ENCODE data around the gene MVK. TPM values are rescaled to one million over a fixed set of nuclear protein-coding genes. Genes with fewer than 3 reads are reported as not detected.

Gene MVK
- total RNA-seq, 4 donors from 2014 or later = 20.9 to 52.0 (median 30.5) TPM

DNA sequence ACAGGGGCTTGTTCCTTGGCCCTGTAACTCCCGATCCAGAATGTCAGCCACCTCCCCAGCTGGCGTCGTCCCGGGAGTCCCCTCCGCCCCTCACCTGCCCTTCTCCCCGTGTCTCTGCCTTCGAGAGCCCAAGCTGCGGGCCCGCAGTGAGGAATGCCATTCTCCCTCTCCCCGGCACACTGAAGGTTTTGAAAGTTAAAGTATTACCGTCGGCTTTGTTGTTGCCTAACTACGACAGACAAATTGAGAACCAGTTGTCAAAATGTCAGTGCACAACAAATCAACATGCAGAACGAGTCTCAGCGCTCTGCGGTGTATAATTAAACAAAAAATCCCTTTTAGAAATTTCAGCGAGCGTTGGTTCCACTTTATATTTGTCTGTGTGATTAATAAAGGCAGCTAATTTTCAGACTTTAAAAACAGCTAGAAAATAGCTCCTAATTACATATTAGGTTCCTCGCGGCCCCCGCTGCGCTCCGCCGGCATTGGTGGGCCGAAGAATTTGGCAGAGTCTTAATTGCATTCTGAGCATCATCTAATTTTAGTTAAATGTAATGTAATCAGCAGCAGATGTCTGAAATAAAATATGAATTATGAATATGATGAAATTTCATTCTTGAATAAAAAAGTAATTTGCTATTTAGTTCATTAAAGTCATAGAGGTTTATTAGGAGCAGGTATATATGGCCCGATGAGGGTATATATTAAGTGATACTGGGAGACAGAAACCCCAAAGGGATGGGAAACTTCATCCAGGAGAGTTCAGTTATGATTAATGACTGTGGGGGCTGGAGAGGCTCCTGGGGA lies 40.3 kb downstream of the MVK start:
- H3K27me3 ChIP-seq = peaks cover 0 to 52% of the 10 kb centered on the region in 2 donors
- WGBS, 2 donors = 52 to 67% methylated on average over 26 of the region's 26 CpGs
- no peak overlapping the region for H3K4me3 ChIP-seq
- TF ChIP-seq, protein P1, sequence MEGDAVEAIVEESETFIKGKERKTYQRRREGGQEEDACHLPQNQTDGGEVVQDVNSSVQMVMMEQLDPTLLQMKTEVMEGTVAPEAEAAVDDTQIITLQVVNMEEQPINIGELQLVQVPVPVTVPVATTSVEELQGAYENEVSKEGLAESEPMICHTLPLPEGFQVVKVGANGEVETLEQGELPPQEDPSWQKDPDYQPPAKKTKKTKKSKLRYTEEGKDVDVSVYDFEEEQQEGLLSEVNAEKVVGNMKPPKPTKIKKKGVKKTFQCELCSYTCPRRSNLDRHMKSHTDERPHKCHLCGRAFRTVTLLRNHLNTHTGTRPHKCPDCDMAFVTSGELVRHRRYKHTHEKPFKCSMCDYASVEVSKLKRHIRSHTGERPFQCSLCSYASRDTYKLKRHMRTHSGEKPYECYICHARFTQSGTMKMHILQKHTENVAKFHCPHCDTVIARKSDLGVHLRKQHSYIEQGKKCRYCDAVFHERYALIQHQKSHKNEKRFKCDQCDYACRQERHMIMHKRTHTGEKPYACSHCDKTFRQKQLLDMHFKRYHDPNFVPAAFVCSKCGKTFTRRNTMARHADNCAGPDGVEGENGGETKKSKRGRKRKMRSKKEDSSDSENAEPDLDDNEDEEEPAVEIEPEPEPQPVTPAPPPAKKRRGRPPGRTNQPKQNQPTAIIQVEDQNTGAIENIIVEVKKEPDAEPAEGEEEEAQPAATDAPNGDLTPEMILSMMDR (IDR thresholded peaks at IDR 0.05) = no peak
- no peak for TF ChIP-seq EP300 (IDR thresholded peaks at IDR 0.05)
- TF ChIP-seq POLR2A (IDR thresholded peaks at IDR 0.05) = no peak
- H3K36me3 ChIP-seq = no peaks in the 10 kb centered on the region
- H3K27ac ChIP-seq = no peak overlapping the region
- H3K4me1 ChIP-seq = no peaks in the 10 kb centered on the region
- DNase-seq (ENCODE audit: low spot score in 2 of 2) = no peak
- H3K9me3 ChIP-seq = no peaks in the 10 kb centered on the region

DNA sequence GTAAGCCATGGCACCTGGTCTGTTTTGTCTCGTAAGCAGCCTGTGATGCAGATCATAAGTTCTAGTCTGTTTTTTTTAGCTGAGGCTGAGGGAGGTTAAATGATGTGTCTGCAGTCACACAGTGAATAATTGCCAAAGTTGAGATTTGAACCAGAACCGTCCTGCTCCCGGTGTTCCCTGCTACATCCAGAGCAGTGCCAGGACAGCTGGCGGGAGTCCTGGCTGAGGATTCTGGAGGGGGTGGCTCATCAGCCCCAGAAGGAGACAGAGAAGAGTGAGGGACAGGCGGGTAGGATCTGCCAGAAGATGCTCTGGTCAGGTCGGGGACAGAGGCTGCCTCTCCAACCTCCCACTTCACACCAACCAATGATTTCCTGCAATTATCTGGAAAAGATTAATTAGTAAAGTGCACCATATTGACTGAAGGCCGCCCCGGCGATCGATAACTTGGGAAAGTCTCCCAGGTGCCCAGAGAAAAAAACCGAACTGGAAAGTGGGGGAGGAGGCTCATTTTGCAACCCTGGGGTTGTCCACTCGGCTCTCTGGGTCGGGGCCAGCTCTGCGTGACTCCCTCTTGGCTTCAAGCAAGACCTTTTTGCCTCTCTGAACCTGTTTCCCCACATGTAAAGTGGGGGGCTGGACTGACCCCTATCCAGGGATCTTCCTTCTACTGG lies 42.1 kb downstream of the MVK start:
- no peaks in the 10 kb centered on the region for H3K9me3 ChIP-seq
- H3K27me3 ChIP-seq = peaks cover 0 to 40% of the 10 kb centered on the region in 2 donors
- H3K27ac ChIP-seq = no peak overlapping the region
- H3K4me1 ChIP-seq = peaks cover 0 to 4% (median 0%) of the 10 kb centered on the region in 4 donors
- no peak overlapping the region for H3K4me3 ChIP-seq
- TF ChIP-seq POLR2A (IDR thresholded peaks at IDR 0.05) (no peak), EP300 (IDR thresholded peaks at IDR 0.05) (no peak)
- TF ChIP-seq, protein P1 (IDR thresholded peaks at IDR 0.05) = no peak
- H3K36me3 ChIP-seq = no peaks in the 10 kb centered on the region
- no peak for DNase-seq (ENCODE audit: low spot score in 2 of 2)
- WGBS, 2 donors = 68 to 70% methylated on average over 14 of the region's 14 CpGs

GRCh38 chr12:109617491-109617890 lies 43.9 kb downstream of the MVK start:
- Histone ChIP-seq H3K4me3 (no peak overlapping the region), H3K9me3 (no peaks in the 10 kb centered on the region), H3K36me3 (no peaks in the 10 kb centered on the region), H3K4me1 (peaks cover 0 to 19% (median 6%) of the 10 kb centered on the region in 4 donors), H3K27ac (no peak overlapping the region), H3K27me3 (peaks cover 0 to 35% of the 10 kb centered on the region in 2 donors)
- no peak for DNase-seq (ENCODE audit: low spot score in 2 of 2)
- TF ChIP-seq POLR2A (IDR thresholded peaks at IDR 0.05) = no peak
- TF ChIP-seq, protein P1 (IDR thresholded peaks at IDR 0.05) = no peak
- TF ChIP-seq EP300 (IDR thresholded peaks at IDR 0.05) = no peak
- WGBS, 2 donors = 39 to 57% methylated on average over 10 of the region's 10 CpGs

DNA sequence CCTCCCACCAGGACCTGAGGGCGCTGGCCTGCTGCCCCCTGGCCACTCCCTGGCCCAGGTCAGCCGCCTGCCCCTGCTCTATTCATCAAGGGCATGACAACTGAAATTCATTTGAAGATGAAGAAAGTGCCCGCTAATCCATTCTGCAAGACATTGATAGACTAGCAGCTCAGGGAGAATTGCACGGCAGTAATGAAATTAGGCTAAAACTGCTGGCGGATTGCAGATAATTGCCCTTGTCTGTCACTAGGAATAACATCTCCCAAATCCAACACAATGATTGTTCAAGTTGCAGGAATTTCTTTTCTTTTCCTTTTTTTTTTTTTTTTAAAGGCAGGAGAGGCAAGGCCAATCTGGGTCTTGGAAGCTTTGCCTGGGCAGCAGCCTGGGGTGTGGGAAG lies 44.5 kb downstream of the MVK start:
- peaks cover 0 to 19% (median 6%) of the 10 kb centered on the region in 4 donors for H3K4me1 ChIP-seq
- no peaks in the 10 kb centered on the region for H3K36me3 ChIP-seq
- no peaks in the 10 kb centered on the region for H3K9me3 ChIP-seq
- no peak overlapping the region for H3K4me3 ChIP-seq
- H3K27me3 ChIP-seq = peaks cover 0 to 29% of the 10 kb centered on the region in 2 donors
- no peak overlapping the region for H3K27ac ChIP-seq
- TF ChIP-seq EP300 (IDR thresholded peaks at IDR 0.05) (no peak), POLR2A (IDR thresholded peaks at IDR 0.05) (no peak)
- TF ChIP-seq, protein P1 (IDR thresholded peaks at IDR 0.05) = no peak
- no peak for DNase-seq (ENCODE audit: low spot score in 2 of 2)
- WGBS, 2 donors = 82 to 88% methylated on average over 5 of the region's 5 CpGs

Data from tibial nerve (tissue), 4 donors.